Prostate gland (tissue), 2 donors: ENCODE measurements around the gene SUSD3.

Experiments
- POLR2A ChIP-seq: fragments of 450-650 bp; IDR thresholded peaks from one replicate; pipeline ENCODE4 v1.6.1; 2016; ENCODE audit warnings: antibody characterized with exemption, mild to moderate bottlenecking
- TF ChIP-seq, protein P1 (sequence below), 4 experiments: fragments of 200-600 bp in 2 of 4; fragments of 450-650 bp in 2 of 4; sonication (generic) in 2 of 4; IDR thresholded peaks; 1 replicate in 3 of 4; 2 replicates in 1 of 4; pipeline ENCODE4 v1.5.1; 2016 to 2019; ENCODE audit warnings: antibody characterized with exemption in 4 of 4, mild to moderate bottlenecking in 2 of 4, moderate library complexity in 2 of 4

DNA sequence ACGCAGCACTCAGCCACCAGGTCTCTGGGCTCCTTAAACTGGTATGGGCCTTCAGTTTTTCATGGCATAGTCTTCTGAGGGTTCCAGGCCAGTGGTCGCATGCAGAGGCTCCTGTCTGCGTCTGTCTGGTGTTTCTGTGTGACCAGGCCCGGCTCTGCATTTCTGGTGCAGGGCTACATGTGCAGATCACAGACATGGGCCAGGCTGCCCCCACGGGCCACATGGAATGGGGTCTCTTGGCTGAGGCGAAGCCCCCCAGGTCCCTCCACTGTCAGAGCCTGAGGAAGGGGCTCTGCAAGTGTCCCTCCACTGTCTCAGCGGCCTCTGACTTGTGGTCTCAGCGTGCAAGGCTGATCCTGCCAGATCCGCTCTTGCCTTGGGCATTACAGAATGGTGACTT is 21.9 kb downstream of the SUSD3 start:
- TF ChIP-seq, protein P1, sequence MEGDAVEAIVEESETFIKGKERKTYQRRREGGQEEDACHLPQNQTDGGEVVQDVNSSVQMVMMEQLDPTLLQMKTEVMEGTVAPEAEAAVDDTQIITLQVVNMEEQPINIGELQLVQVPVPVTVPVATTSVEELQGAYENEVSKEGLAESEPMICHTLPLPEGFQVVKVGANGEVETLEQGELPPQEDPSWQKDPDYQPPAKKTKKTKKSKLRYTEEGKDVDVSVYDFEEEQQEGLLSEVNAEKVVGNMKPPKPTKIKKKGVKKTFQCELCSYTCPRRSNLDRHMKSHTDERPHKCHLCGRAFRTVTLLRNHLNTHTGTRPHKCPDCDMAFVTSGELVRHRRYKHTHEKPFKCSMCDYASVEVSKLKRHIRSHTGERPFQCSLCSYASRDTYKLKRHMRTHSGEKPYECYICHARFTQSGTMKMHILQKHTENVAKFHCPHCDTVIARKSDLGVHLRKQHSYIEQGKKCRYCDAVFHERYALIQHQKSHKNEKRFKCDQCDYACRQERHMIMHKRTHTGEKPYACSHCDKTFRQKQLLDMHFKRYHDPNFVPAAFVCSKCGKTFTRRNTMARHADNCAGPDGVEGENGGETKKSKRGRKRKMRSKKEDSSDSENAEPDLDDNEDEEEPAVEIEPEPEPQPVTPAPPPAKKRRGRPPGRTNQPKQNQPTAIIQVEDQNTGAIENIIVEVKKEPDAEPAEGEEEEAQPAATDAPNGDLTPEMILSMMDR (IDR thresholded peaks at IDR 0.05) = no peak
- no peak for TF ChIP-seq POLR2A
